Measurements from ENCODE around the gene TNFRSF12A. TPM values are rescaled to one million over a fixed set of nuclear protein-coding genes. Genes with fewer than 3 reads are reported as not detected.

Gene TNFRSF12A
- total and polyA plus RNA-seq, 7 donors = 69.5 to 889 (median 164) TPM

- H3K27me3 ChIP-seq (ENCODE audit: insufficient read depth in 3 of 3, low read length in 2 of 3) = peaks cover 0 to 74% (median 34%) of the 10 kb centered on the region in 3 donors
- no peak for DNase-seq
- peak within 1 kb of the TSS; percentile 66 for H3K4me3 ChIP-seq
- ATAC-seq = peak; percentile 34 to 50 (median 37)
- H3K9me3 ChIP-seq = no peaks in the 10 kb centered on the region
- peaks cover 11% of the 10 kb centered on the region for H3K4me1 ChIP-seq
- intact Hi-C loops (cut with DNase I) = no loop called here
- TF ChIP-seq CTCF (IDR thresholded peaks at IDR 0.05) = no peak
- no peaks in the 10 kb centered on the region for H3K36me3 ChIP-seq (ENCODE audit: insufficient read depth in 1 of 2, low read depth in 1 of 2)
- WGBS, 3 donors = 1% methylated on average over 34 to 86 of the region's 86 CpGs
- no peak within 1 kb of the TSS for H3K27ac ChIP-seq
These were observed 25.8 kb downstream of the TNFRSF12A start, which contains the start of gene MMP25 for GRCh38 chr16:3045758-3046640. Gene MMP25 (plus strand): TSS chr16:3046561. CDS start chr16:3046918, 357 bp downstream.

- peak overlapping the region; percentile 66 for H3K4me3 ChIP-seq
- no peak for TF ChIP-seq CTCF (IDR thresholded peaks at IDR 0.05)
- no peaks in the 10 kb centered on the region for H3K36me3 ChIP-seq (ENCODE audit: insufficient read depth in 1 of 2, low read depth in 1 of 2)
- no peaks in the 10 kb centered on the region for H3K9me3 ChIP-seq
- DNase-seq = no peak
- peak in 2 of 4 donors; percentile 4 to 10 for ATAC-seq
- intact Hi-C loops (cut with DNase I) = no loop called here
- peaks cover 11% of the 10 kb centered on the region for H3K4me1 ChIP-seq
- peaks cover 0 to 69% (median 34%) of the 10 kb centered on the region in 3 donors for H3K27me3 ChIP-seq (ENCODE audit: insufficient read depth in 3 of 3, low read length in 2 of 3)
- no peak overlapping the region for H3K27ac ChIP-seq
- WGBS, 3 donors = 2 to 3% (median 2%) methylated on average over 24 to 54 of the region's 54 CpGs
These were observed 26.6 kb downstream of the TNFRSF12A start for GRCh38 chr16:3046641-3047386.

- intact Hi-C loops (cut with DNase I) = no loop called here
- Histone ChIP-seq H3K4me1 (peaks cover 11% of the 10 kb centered on the region), H3K36me3 (ENCODE audit: insufficient read depth in 1 of 2, low read depth in 1 of 2) (no peaks in the 10 kb centered on the region), H3K9me3 (no peaks in the 10 kb centered on the region), H3K27me3 (ENCODE audit: insufficient read depth in 3 of 3, low read length in 2 of 3) (peaks cover 0 to 68% (median 30%) of the 10 kb centered on the region in 3 donors), H3K27ac (no peak overlapping the region), H3K4me3 (peak overlapping the region; percentile 66)
- no peak for DNase-seq
- no peak for TF ChIP-seq CTCF (IDR thresholded peaks at IDR 0.05)
- no peak for ATAC-seq
- 14 to 18% (median 14%) methylated on average over 9 to 13 of the region's 13 CpGs for WGBS, 3 donors
These were observed 27.2 kb downstream of the TNFRSF12A start for GRCh38 chr16:3047387-3047720.

- Histone ChIP-seq H3K9me3 (no peaks in the 10 kb centered on the region), H3K27me3 (ENCODE audit: insufficient read depth in 3 of 3, low read length in 2 of 3) (peaks cover 0 to 45% (median 20%) of the 10 kb centered on the region in 3 donors), H3K4me1 (peaks cover 11% of the 10 kb centered on the region), H3K36me3 (ENCODE audit: insufficient read depth in 1 of 2, low read depth in 1 of 2) (no peaks in the 10 kb centered on the region), H3K27ac (no peak overlapping the region), H3K4me3 (no peak overlapping the region)
- WGBS, 3 donors = 75 to 81% (median 79%) methylated on average over 24 to 26 of the region's 26 CpGs
- TF ChIP-seq CTCF (IDR thresholded peaks at IDR 0.05) = no peak
- ATAC-seq (no peak), DNase-seq (no peak)
- intact Hi-C loops (cut with DNase I) = no loop called here
These were observed 29.8 kb downstream of the TNFRSF12A start for GRCh38 chr16:3049921-3050481.

Measured in psoas muscle (tissue), 8 donors.